Measurements from ENCODE around the gene CADPS2.
"Not testable (repeated sequence)": the region's sequence is repeated elsewhere in the genome, so short reads cannot be mapped to it uniquely, and the experiment has no call there.

Gene CADPS2

DNA sequence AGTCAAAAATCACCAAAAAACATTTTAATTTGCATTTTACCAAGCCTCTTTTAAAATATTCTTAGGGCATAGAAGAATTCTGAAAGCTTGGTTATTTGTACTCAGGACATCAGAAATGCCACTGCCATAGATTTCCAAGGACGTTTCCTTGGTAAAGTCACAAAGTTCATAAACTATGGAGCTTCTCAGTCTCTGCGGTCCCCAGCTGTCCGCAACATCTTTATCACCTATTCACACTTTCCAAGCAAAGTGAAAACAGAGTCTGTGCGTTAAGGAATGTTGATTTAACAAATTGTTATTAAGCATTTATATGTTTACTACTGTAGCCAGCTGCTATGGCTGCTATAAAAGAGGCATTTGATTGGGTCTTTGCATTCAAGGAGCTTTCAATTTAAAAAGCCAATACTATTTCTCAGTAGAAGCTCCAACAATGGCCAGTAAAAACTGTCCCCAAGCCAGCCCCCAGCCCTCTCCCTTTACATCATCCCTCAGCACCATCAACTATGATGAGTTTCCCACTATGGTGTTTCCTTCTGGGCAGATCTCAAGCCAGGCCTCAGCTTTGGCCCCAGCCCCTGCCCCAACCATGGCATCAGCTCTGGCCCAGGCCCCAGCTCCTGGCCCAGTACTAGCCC, 36.8 kb downstream of the CADPS2 start:
- no peak for DNase-seq

DNA sequence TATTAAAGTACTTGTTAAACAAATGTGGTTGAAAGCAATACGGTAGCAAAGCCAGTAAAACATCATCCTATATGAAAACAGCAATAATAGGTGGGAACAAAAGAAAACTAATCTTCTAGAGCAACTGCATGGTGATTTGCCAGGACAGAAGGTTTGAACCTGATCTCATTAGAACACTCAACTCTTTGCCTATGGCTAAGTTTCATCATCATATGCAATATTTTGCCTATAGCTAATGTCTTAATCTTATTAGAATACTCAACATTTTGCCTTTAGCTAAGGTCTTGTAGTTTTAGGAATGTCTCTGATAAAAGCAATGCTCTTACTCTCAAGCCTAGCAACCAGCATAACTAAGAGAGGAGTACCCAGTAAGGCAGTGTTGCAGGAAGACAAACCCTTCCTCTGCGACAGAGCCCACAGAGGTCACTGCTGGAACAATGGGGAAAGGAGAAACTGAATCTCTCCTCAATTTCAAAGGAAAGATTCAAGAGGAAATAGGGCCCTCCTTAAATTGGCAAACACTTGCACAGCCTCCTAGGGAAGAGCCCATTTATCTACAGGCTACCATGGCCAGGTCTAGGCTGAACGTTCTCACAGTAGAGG, 38.3 kb downstream of the CADPS2 start:
- DNase-seq: no peak

DNA sequence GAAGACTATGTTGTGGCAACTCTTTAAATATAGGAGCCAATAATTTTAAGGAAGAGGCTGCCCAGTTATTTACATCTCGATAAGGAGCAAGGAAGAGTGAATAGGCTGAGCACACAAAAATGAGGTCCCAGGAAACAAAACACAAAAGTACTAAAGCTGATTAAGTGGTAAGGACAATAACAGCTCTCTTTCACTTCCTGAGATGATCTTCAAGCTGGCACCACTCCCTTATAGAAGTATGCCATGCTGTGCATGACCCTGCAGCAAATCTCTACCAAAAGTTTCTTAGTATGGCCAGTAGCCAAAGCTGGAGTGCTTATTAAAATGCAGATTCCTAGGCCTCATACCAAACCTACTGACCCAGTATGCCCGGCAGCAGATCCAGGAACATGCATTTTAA, 39.7 kb downstream of the CADPS2 start:
- no peak for DNase-seq

DNA sequence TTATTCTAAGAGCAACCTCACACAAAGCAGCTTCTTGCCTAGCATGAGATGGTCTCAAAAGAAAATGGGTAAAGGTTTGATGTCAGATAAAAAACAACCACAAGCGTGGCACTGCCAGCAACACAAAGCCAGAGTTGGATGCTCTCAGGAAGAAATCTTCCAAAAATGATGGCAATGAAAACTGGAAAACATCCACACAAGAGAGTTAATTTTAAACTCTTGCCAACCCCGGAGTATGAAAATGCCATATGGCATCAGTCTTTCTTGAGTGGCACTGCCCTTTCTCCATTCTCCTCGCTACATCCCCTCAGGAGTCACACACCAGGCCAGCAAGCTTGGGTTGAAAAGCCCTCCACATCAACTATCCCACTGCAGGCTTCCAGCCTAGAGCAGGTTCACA, 41.0 kb downstream of the CADPS2 start:
- no peak for DNase-seq

DNA sequence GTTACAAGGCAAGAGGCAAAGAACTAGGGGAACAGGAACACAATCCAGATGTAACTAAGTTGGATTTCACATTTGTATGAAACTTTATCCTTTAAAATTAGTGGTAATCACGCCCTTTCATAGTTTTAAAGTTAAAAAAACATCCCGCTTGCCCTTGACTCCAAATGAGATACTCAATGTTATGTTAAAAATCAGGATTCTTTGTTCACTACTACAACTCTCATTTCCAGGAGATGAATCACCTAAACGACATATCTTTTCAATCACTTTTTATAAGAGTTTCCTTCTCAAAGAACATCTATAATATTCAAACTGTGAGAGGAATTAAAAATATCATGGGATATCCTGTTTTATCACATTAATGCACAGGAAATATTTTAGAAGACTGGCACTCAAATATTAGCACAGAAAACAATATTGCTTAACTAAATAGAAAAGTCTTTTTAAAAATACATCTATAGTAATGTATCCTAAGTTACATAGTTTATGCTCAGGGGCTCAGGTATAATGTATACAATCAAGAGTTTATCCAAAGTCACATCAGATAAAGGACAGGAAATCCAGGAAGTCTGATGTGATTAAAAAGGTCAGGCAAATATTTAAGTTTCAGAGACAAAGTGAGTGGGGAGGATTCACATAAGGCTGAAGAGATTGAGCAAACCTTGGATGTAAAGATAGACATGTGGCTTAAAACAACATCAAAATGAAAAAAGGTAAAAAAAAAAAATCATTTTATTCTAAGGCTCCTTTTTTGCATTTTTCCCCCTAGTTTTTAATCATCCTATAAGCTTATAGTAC, 41.9 kb downstream of the CADPS2 start:
- DNase-seq: no peak

DNA sequence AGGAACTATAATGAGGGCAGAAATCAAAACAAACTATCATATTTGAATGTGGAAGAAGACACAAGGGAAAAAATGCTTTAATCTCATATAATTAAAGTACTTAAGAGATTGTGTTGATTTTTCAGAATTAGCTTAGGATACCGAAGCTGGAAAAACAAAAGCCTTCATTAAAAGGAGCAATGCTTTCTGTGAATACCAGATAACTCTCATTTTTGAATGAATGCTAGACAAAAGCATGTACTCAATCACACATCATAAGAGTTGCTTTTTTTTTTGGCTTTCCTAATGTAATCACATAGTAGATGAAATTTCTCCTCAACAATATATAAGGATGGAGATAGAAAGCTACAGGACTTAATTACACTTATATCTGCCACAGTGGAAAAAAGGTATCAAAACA, 43.3 kb downstream of the CADPS2 start:
- DNase-seq: no peak

DNA sequence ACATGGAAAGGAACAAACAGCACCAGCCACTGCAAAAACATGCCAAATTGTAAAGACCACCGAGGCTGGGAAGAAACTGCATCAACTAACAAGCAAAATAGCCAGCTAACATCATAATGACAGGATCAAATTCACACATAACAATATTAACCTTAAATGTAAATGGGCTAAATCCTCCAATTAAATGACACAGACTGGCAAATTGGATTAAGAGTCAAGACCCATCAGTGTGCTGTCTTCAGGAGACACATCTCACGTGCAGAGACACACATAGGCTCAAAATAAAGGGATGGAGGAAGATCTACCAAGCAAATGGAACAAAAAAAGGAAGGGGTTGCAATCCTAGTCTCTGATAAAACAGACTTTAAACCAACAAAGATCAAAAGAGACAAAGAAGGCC, 50.0 kb downstream of the CADPS2 start:
- DNase-seq: not testable (repeated sequence)

DNA sequence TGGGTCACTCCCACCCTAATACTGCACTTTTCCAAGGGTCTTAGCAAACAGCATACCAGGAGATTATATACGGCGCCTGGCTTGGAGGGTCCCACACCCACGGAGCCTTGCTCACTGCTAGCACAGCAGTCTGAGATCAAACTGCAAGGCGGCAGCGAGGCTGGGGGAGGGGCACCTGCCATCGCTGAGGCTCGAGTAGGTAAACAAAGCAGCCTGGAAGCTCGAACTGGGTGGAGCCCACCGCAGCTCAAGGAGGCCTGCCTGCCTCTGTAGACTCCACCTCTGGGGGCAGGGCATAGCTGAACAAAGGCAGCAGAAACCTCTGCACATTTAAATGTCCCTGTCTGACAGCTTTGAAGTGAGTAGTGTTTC, 51.7 kb downstream of the CADPS2 start:
- DNase-seq: not testable (repeated sequence)

DNA sequence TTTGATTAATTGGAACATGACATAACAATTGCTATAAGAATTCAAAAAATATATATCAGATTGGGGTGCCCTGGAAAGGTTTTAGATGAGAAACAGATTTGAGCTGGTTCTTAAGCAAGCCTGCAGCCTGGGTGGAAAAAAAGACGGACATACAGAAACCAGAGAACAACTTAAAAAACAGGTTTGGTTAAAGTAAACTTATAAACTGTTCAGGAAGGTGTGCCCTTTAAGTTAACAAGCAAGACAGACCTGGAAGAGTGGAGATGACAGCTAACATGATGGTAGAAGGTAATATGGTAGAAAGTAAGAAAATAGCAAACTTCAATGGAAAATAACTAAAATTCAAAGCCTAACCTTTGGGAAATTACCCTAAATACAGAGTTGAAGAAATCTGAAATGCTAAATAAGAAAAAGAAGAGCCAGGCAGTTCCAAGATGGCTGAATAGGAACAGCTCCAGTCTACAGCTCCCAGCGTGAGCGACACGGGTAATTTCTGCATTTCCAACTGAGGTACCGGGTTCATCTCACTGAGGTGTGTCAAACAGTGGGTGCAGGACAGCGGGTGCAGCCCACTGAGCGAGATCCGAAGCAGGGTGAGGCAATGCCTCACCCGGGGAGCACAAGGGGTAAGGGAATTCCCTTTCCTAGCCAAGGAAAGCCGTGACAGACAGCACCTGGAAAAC, 52.2 kb downstream of the CADPS2 start:
- DNase-seq: no peak

DNA sequence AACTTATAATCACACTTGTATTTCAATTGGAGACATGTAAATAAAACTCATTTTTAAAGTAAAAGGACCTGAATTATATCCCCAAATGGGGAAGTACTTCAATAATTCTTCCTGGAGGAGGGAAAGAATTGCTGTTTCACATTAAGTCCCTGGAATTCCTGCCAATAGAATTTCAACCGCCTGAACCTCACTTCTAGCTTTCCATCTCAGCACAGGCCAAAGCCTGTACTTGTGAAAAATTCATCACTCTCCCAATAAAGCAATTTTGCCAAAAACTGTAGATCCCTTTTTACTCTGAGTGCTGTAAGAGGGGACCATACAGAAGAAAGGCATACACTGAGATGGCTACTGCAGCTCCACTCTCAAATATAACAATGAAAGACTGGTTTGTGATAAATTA, 54.8 kb downstream of the CADPS2 start:
- no peak for DNase-seq

DNA sequence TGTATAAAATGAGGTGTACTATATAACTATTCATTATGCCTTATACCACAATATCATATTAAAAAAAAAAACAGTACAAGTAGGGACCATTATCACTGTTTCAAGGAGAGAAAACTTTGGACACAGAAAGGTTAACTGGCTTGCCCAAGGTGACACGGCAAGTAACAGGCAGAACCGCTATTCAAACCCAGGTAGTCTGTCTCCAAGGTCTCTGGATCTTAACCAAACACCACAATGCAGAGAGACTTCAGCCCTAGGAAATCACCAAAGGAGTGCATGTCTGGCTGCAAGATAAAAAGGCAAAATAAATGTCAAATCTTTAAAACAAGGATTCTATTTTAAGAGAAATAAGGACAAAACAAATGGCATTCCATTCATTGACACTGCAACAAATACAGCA, 56.3 kb downstream of the CADPS2 start:
- DNase-seq: no peak

DNA sequence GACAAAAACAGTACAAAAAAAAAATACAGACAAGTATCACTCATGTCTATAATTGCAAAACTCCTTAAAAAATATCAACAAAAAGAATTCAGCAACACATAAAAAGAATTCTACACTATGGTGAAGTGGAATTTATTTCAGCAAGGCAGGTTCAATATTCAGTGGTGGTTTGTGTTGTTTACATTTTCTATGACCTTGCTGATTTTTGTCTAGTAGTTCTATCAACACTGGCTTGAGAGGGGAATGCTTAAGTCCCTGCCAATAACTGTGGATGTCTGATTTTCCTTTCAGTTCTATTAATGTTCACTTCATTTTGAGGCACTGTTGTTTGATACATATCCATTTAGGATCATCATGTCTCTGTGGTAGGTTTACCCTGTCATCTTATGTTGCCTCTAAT, 58.5 kb downstream of the CADPS2 start:
- DNase-seq: no peak

DNA sequence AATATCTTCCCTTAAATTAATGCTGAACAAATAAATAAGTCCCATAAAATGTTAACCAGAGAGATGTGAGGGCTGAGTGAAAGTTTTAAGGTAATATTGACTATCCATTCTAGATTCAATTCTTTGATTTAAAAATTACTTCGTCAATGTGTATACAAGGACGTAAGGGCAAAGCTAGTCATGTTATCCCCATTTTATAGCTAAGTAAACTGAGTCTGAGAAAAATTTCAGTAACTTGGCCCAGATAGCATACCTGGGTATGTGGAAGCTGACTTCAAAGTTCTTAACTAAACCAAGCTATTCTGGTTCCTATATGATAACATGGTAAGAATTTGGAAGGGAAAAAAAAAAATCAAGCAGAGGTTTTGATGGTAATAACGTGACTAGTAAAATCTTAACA, 72.4 kb downstream of the CADPS2 start:
- no peak for DNase-seq

DNA sequence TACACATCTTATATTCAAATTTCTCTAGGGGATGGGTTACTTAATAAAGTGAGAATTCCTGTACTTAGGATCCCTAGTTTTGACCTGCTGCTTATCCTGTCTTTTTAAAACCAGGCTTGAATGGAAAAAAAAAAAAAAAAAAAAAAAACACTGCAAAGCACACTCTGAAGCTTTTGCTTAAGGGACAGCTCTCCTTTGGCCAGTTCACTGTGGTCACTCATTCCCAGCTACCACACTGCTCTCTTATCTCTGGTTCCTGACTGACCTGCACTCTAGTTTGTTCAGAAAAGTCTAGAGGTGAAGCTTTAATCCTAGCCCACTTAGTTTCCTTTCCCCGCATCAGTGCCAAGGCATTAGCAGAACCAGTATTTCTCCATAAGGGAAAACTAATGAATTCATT, 82.4 kb downstream of the CADPS2 start:
- no peak for DNase-seq

DNA sequence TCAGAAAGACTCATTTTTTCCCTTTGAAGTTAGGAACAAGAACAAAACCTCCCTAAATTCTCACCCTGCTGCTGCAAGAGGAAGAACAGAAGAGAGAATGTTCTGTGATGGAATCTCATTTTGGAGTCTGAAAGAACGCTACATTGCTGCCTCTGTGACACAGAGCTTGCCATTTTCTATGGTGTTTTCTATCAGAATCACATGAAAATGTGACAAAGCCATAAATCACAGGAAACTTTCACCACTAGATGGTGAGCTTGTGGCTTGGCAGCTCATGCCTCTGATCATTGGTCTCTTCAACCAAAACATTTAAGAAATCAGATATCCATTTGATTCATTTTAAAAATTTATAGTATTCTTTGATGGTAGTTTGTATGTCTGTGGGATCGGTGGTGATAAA, 82.9 kb downstream of the CADPS2 start:
- DNase-seq: no peak

DNA sequence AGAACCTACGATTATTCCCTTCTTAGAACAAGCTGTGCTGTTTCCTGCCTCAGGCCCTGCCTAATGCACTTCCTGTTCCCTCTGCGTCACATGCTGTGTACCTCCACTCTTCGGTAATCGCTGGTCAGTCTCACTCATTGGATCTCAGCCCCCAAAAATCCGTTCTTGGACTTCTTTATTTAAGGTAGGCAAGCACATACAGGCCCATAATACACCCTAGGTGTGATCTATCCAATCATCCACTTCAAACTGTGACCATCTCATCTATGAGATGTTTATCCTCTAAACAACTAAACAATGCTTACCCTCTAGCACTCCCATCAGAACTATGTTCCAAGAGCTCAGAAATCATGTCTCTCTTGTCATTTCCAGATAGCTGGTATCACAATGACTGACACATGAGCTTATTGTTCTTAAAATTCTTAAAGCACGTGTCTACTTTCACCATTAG, 83.9 kb downstream of the CADPS2 start:
- no peak for DNase-seq

DNA sequence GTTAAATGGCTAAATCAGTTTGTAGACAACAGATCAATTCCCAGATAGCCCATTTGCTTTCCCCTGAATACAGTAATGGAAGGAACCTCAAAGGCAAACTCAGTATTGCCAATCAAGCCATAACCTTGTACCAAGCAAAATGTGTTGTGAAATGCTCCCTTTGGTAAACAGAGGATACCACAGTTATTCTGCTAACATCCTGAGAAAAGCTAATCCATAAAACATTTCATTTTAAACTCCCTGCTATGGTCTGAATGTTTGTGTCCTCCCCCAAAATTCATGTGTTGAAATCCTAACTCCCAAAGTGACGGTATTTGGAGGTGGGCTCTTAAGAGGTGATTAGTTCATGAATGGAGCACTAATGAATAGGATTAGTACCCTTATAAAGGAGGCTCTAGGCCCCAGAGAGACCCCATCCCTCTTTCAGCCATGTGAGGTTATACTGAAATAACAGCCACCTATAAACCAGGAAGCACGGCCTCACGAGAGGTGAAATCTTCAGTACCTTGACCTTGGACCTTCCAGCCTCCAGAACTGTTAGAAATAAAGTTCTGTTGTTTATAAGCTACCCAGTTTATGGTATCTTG, 94.2 kb downstream of the CADPS2 start:
- no peak for DNase-seq

DNA sequence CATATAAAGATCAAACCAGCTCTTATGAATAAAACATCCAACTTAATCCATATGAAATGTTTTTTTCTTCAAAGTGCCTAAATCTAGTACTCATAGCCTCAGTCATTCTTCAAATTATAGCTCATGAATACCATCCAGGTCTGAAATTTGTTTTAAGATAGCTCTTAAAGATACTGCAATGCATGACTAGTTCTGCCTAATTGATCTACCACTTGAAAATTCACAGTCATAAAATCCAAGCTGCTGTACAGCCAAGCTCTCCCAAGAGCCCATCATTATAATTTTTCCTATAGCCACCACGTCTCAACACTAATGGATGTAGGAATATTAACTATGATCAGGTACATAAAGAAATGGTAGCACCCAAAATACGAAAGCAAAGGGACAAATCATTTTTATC, 95.7 kb downstream of the CADPS2 start:
- no peak for DNase-seq

DNA sequence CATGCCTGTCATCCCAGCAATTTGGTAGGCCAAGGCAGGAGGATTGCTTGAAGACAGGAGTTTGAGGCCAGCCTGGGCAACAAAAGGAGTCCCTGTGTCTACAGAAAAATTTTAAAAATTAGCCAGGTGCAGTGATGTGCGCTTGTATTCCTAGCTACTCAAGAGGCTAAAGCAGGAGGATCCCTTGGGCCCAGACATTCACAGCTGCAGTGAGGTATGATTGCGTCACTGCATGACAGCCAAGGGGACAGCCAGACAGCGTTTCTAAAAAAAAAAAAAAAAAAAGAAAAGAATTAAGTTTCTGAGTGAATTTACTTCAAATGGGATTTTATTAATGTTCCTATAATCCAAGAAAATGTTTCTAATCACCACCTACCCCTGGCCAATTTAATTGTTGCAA, 96.1 kb downstream of the CADPS2 start:
- DNase-seq: no peak

DNA sequence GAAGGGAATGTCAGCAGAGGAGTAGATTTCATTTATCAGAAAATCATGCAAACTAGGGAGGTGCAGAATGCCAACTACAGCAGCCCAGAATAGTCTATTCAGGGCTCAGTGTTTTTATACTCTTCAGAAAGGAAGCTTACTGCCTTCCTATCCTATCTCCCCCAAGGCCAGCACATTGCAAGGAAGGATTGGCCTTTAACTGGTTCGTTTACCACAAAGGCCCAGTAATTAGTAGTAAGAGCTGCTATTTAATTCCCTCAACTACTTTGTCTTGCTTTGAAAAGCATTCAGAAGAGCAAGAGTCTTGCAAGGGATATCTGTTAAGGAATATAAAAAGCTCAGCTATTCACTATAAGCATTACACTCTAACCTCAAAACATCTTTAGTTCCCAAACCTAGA, 97.1 kb downstream of the CADPS2 start:
- no peak for DNase-seq

DNA sequence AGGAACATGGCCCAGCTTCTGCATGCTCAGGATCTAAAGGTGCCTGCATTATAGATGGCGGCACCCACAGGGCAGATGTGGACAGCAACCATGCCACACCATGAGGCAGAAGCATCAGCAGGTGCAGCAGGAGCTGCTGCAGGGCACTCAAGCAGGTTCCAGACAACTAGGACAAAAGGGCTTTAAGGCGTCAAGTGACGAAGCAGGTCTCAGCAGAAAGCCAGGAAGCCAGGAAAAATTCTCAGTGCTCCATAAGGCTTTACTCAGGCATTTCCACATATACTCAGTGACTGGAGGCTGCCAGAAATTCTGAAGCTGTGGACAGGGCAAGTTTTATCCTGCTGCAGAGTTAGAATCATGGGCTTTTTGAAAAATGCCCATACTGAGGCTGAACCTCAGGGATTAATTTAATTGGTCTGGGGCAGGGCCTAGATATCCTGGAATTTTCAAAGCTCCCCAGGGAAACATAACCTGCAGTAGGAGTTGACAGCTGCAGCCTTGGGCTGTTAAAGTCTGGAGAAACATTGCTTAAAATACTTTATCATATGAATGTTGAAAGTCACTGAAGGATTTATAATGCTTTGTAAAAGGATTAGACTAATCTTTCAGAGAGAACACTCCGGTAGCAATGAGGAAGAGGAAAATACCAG, 115.4 kb downstream of the CADPS2 start:
- no peak for DNase-seq

DNA sequence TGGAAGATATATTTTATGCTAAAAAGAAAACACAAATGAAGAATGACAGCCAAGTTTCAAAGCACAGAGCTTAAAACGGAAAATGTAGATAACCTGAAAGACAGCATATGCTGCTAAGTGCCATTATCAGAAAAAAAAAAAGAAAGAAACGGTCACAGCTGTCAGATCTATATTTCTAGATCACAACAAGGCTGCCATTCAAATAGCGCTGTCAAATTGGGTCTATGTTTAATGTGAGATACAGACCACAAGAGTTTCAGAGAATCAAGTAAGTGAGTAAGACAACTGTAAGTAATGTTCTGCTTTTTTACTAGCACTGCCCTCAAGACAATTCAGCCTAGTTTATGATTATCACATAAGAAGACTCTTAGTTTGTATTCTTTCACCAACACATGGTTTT, 117.4 kb downstream of the CADPS2 start:
- no peak for DNase-seq

DNA sequence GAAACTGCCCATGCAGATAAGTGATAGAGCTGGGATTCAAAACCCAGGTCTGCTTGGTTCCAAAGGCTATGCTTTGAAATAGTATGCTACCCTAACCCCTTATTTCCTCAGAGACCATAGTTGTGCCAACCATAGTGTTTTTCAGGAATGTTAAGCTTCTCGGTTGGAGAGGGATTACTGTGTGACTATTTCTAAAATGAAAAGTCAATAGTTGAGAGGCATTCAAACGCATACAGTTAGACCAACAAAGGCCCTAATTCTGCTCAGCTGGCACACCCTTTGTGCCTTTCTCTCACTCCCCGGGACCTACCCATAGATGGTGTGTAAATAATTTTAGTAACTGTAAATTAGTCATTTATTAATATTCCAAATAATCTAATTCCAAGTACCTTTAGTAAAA, 118.9 kb downstream of the CADPS2 start:
- DNase-seq: no peak

Measured in activated naive CD4-positive, alpha-beta T cell treated with Interleukin-2 at 50 U/mL for 16 hours (primary cell).